ENCODE results near the gene SLC43A3. TPM values are rescaled to one million over a fixed set of nuclear protein-coding genes. Genes with fewer than 3 reads are reported as not detected.

SLC43A3 gene
- total and polyA plus RNA-seq, 9 of the 15 experiments (the other 6 are each of a cell fraction or from before 2014, with no cell fraction given), result 63.7 to 281 (median 139) TPM

- TF ChIP-seq, protein P1, sequence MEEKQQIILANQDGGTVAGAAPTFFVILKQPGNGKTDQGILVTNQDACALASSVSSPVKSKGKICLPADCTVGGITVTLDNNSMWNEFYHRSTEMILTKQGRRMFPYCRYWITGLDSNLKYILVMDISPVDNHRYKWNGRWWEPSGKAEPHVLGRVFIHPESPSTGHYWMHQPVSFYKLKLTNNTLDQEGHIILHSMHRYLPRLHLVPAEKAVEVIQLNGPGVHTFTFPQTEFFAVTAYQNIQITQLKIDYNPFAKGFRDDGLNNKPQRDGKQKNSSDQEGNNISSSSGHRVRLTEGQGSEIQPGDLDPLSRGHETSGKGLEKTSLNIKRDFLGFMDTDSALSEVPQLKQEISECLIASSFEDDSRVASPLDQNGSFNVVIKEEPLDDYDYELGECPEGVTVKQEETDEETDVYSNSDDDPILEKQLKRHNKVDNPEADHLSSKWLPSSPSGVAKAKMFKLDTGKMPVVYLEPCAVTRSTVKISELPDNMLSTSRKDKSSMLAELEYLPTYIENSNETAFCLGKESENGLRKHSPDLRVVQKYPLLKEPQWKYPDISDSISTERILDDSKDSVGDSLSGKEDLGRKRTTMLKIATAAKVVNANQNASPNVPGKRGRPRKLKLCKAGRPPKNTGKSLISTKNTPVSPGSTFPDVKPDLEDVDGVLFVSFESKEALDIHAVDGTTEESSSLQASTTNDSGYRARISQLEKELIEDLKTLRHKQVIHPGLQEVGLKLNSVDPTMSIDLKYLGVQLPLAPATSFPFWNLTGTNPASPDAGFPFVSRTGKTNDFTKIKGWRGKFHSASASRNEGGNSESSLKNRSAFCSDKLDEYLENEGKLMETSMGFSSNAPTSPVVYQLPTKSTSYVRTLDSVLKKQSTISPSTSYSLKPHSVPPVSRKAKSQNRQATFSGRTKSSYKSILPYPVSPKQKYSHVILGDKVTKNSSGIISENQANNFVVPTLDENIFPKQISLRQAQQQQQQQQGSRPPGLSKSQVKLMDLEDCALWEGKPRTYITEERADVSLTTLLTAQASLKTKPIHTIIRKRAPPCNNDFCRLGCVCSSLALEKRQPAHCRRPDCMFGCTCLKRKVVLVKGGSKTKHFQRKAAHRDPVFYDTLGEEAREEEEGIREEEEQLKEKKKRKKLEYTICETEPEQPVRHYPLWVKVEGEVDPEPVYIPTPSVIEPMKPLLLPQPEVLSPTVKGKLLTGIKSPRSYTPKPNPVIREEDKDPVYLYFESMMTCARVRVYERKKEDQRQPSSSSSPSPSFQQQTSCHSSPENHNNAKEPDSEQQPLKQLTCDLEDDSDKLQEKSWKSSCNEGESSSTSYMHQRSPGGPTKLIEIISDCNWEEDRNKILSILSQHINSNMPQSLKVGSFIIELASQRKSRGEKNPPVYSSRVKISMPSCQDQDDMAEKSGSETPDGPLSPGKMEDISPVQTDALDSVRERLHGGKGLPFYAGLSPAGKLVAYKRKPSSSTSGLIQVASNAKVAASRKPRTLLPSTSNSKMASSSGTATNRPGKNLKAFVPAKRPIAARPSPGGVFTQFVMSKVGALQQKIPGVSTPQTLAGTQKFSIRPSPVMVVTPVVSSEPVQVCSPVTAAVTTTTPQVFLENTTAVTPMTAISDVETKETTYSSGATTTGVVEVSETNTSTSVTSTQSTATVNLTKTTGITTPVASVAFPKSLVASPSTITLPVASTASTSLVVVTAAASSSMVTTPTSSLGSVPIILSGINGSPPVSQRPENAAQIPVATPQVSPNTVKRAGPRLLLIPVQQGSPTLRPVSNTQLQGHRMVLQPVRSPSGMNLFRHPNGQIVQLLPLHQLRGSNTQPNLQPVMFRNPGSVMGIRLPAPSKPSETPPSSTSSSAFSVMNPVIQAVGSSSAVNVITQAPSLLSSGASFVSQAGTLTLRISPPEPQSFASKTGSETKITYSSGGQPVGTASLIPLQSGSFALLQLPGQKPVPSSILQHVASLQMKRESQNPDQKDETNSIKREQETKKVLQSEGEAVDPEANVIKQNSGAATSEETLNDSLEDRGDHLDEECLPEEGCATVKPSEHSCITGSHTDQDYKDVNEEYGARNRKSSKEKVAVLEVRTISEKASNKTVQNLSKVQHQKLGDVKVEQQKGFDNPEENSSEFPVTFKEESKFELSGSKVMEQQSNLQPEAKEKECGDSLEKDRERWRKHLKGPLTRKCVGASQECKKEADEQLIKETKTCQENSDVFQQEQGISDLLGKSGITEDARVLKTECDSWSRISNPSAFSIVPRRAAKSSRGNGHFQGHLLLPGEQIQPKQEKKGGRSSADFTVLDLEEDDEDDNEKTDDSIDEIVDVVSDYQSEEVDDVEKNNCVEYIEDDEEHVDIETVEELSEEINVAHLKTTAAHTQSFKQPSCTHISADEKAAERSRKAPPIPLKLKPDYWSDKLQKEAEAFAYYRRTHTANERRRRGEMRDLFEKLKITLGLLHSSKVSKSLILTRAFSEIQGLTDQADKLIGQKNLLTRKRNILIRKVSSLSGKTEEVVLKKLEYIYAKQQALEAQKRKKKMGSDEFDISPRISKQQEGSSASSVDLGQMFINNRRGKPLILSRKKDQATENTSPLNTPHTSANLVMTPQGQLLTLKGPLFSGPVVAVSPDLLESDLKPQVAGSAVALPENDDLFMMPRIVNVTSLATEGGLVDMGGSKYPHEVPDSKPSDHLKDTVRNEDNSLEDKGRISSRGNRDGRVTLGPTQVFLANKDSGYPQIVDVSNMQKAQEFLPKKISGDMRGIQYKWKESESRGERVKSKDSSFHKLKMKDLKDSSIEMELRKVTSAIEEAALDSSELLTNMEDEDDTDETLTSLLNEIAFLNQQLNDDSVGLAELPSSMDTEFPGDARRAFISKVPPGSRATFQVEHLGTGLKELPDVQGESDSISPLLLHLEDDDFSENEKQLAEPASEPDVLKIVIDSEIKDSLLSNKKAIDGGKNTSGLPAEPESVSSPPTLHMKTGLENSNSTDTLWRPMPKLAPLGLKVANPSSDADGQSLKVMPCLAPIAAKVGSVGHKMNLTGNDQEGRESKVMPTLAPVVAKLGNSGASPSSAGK (IDR thresholded peaks at IDR 0.05), result no peak
- TF ChIP-seq ZNF217 (CRISPR knock-in tag; IDR thresholded peaks at IDR 0.05), result no peak
- 0 out of 2 replicates have a peak, but pooled peaks have one; percentile 27 for TF ChIP-seq DPF2 (IDR thresholded peaks at IDR 0.05)
- no peak for TF ChIP-seq ZNF165 (CRISPR knock-in tag; IDR thresholded peaks at IDR 0.05; ENCODE audit: borderline replicate concordance)
- no peak for TF ChIP-seq NFE2L1 (tag; IDR thresholded peaks at IDR 0.05; ENCODE audit: borderline replicate concordance, low read depth)
- TF ChIP-seq HCFC1 (IDR thresholded peaks at IDR 0.05; ENCODE audit: low read depth, low read length), result no peak
- TF ChIP-seq, protein P2, sequence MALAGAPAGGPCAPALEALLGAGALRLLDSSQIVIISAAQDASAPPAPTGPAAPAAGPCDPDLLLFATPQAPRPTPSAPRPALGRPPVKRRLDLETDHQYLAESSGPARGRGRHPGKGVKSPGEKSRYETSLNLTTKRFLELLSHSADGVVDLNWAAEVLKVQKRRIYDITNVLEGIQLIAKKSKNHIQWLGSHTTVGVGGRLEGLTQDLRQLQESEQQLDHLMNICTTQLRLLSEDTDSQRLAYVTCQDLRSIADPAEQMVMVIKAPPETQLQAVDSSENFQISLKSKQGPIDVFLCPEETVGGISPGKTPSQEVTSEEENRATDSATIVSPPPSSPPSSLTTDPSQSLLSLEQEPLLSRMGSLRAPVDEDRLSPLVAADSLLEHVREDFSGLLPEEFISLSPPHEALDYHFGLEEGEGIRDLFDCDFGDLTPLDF (CRISPR knock-in tag; IDR thresholded peaks at IDR 0.05), result no peak
- TF ChIP-seq EWSR1 (IDR thresholded peaks at IDR 0.05; ENCODE audit: borderline replicate concordance, low read depth, partially characterized antibody), result no peak
- no peak for TF ChIP-seq ZEB2 (IDR thresholded peaks at IDR 0.05)
- TF ChIP-seq ZBTB1 (CRISPR knock-in tag; IDR thresholded peaks at IDR 0.05; ENCODE audit: borderline replicate concordance, low read depth), result no peak
- TF ChIP-seq PHF21A (IDR thresholded peaks at IDR 0.05; ENCODE audit: borderline replicate concordance, low read depth), result no peak
- no peak for TF ChIP-seq POLR2B (IDR thresholded peaks at IDR 0.05; ENCODE audit: low read depth, partially characterized antibody)
- TF ChIP-seq JUND (IDR thresholded peaks at IDR 0.05; ENCODE audit: borderline replicate concordance, low read depth, low read length), result peak; percentile 62; the same call in 1 of the 2 replicates
- 0 out of 3 replicates have a peak, but pooled peaks have one; percentile 50 for TF ChIP-seq JUND (tag; IDR thresholded peaks at IDR 0.05; ENCODE audit: borderline replicate concordance, low read depth, low read length)
- TF ChIP-seq FIP1L1 (IDR thresholded peaks at IDR 0.05; ENCODE audit: low read depth, low read length, poor library complexity, severe bottlenecking), result no peak
- TF ChIP-seq ZNF696 (CRISPR knock-in tag; conservative IDR thresholded peaks at IDR 0.05), result no peak
Observed at GRCh38 chr11:57444362-57445121, 17.6 kb upstream of the SLC43A3 start (continued).

Data from K562 (cell line).